Measurements from ENCODE around the gene PDE7B. TPM values are rescaled to one million over a fixed set of nuclear protein-coding genes. Genes with fewer than 3 reads are reported as not detected.

Gene PDE7B
- total and polyA plus RNA-seq, 9 of the 15 experiments (the other 6 are each of a cell fraction or from before 2014, with no cell fraction given) = 0.01 TPM; not detected in 8

DNA sequence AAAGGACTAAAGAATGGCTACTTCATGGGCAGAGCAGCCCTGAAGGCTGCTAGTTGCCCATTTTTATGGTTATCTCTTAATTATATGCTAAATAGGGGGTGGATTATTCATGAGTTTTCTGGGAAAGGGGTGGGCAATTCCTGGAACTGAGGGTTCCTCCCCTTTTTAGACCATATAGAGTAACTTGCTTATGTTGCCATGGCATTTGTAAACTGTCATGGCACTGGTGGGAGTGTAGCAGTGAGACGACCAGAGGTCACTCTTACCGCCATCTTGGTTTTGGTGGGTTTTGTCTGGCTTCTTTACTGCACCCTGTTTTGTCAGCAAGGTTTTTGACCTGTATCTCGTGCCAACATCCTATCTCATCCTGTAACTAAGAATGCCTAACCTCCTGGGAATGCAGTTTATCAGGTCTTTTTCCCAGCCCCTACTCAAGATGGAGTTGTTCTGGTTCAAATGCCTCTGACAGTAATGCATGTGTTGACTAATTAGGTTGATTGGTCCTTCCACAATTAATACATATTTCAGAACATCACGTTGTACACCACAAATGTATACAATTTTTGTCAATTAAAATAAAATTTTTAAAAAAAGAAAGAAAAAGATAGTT, 139.5 kb downstream of the PDE7B start:
- ATAC-seq = no peak
- no TSS peak for BruUV-seq (replicated peaks)
- no peak overlapping the region; the same call in 1 of the 2 replicates for H2AFZ ChIP-seq (ENCODE audit: low read depth, low read length)
- DNase-seq (ENCODE audit: extremely low read depth in 1 of 4, low spot score in 3 of 4) = no peak
- in situ Hi-C loops (cut with MboI) (no loop called here), intact Hi-C loops (cut with micrococcal nuclease) (no loop called here)
- WGBS (ENCODE audit: insufficient coverage, low coverage, missing lambda C conversion rate) = 5% methylated on average over 4 of the region's 4 CpGs
- no peak overlapping the region for H3K27ac ChIP-seq (ENCODE audit: extremely low read depth, low read depth, low read length)
- no peak overlapping the region for H3K4me3 ChIP-seq
- no peaks in the 10 kb centered on the region for H3K9me3 ChIP-seq (replicated peaks; ENCODE audit: control insufficient read depth, insufficient read depth, low read depth, low read length)
- H3K4me2 ChIP-seq (ENCODE audit: insufficient read depth, low read length) = no peak overlapping the region
- no peaks in the 10 kb centered on the region for H3K79me2 ChIP-seq (ENCODE audit: control insufficient read depth, insufficient read depth, low read length)
- FAIRE-seq = no peak
- no peaks in the 10 kb centered on the region for H4K20me1 ChIP-seq (replicated peaks; ENCODE audit: control insufficient read depth, insufficient read depth, low read length)
- POLR2A ChIA-PET = interaction anchor here (1.0 kb wide), 1 partner anchor 16 kb away, joined by 3 read pairs; no protein-coding TSS in a partner anchor
- H3K27me3 ChIP-seq (ENCODE audit: control insufficient read depth in 2 of 2, insufficient read depth in 2 of 2, low read length in 2 of 2) = no peaks in the 10 kb centered on the region
- no peaks in the 10 kb centered on the region for H3K4me1 ChIP-seq (replicated peaks in 1 of 2; ENCODE audit: control insufficient read depth in 2 of 2, insufficient read depth in 2 of 2, low read length in 2 of 2)
- no peaks in the 10 kb centered on the region for H3K9me1 ChIP-seq (ENCODE audit: control insufficient read depth, insufficient read depth, low read length)
- H3K36me3 ChIP-seq (ENCODE audit: control insufficient read depth, insufficient read depth, low read length) = no peaks in the 10 kb centered on the region
- CTCF ChIA-PET (ENCODE audit: low intra/inter-chr PET ratio) = no interaction called here
- H3K9ac ChIP-seq (ENCODE audit: insufficient read depth in 1 of 2, low read depth in 2 of 2, low read length in 2 of 2) = no peak overlapping the region
- no peak for TF ChIP-seq RUNX1 (IDR thresholded peaks at IDR 0.05; ENCODE audit: low read depth)
- TF ChIP-seq YY1 (IDR thresholded peaks at IDR 0.05; ENCODE audit: borderline replicate concordance in 1 of 3, control insufficient read depth in 1 of 3, extremely low read depth in 1 of 3, insufficient read depth in 3 of 3, insufficient read length in 1 of 3, insufficient replicate concordance in 2 of 3, low read depth in 1 of 3, low read length in 2 of 3) = peak in 2 of 3 experiments; percentile 11 to 65
- peak; percentile 74 for TF ChIP-seq RFX1 (IDR thresholded peaks at IDR 0.05)
- peak; percentile 86 for TF ChIP-seq STAT5A (IDR thresholded peaks at IDR 0.05; ENCODE audit: borderline replicate concordance, low read length)
- peak; percentile 88 for TF ChIP-seq PYGO2 (tag; IDR thresholded peaks at IDR 0.05)
- TF ChIP-seq, protein P1, sequence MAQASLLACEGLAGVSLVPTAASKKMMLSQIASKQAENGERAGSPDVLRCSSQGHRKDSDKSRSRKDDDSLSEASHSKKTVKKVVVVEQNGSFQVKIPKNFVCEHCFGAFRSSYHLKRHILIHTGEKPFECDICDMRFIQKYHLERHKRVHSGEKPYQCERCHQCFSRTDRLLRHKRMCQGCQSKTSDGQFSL (CRISPR knock-in tag; IDR thresholded peaks at IDR 0.05) = no peak
- TF ChIP-seq, protein P1 (tag; IDR thresholded peaks at IDR 0.05) = peak in 1 of 2 experiments; percentile 36; a peak in 1 of 4 replicates
- TF ChIP-seq ESRRA (IDR thresholded peaks at IDR 0.05; ENCODE audit: borderline replicate concordance, low read depth) = peak; percentile 34; the same call in 1 of the 2 replicates
- no peak for TF ChIP-seq NR4A1 (CRISPR knock-in tag; IDR thresholded peaks at IDR 0.05)
- peak; percentile 86; the same call in 1 of the 2 replicates for TF ChIP-seq NR4A1 (tag; IDR thresholded peaks at IDR 0.05)
- peak; percentile 56; the same call in 1 of the 2 replicates for TF ChIP-seq PTRF (tag; IDR thresholded peaks at IDR 0.05)
- no peak for TF ChIP-seq MXI1 (IDR thresholded peaks at IDR 0.05; ENCODE audit: low read depth, low read length)
- TF ChIP-seq MNT (conservative IDR thresholded peaks at IDR 0.05) = no peak
- TF ChIP-seq ZC3H11A (IDR thresholded peaks at IDR 0.05; ENCODE audit: low read depth, low read length) = no peak
- TF ChIP-seq GTF2A2 (tag; IDR thresholded peaks at IDR 0.05) = 0 out of 2 replicates have a peak, but pooled peaks have one; percentile 37
- no peak for TF ChIP-seq FOXK2 (conservative IDR thresholded peaks at IDR 0.05 in 1 of 2, IDR thresholded peaks at IDR 0.05 in 1 of 2; ENCODE audit: low read depth in 2 of 2)
- peak; percentile 16; the same call in 1 of the 2 replicates for TF ChIP-seq ZNF239 (CRISPR knock-in tag; IDR thresholded peaks at IDR 0.05)
- TF ChIP-seq EGR1 (conservative IDR thresholded peaks at IDR 0.05) = 0 out of 2 replicates have a peak, but pooled peaks have one; percentile 14
- no peak for TF ChIP-seq ELF2 (CRISPR knock-in tag; IDR thresholded peaks at IDR 0.05)
- 0 out of 2 replicates have a peak, but pooled peaks have one; percentile 22 for TF ChIP-seq DIDO1 (tag; IDR thresholded peaks at IDR 0.05; ENCODE audit: low read depth)
- TF ChIP-seq ZNF561 (CRISPR knock-in tag; conservative IDR thresholded peaks at IDR 0.05) = no peak
